H1 (cell line): ENCODE results near the gene MMAA. TPM values are rescaled to one million over a fixed set of nuclear protein-coding genes. Genes with fewer than 3 reads are reported as not detected.

Experiments
- CTCF ChIA-PET: fragments of 300-600 bp; sonication (Branson Sonifier 250); formaldehyde crosslinking; loops from one replicate; lab custom pipeline; 2021; ENCODE audit not compliant: partially characterized antibody; lab: Charles Lee
- POLR2A ChIA-PET: fragments of 300-600 bp; sonication (Branson Sonifier 250); formaldehyde crosslinking; loops from one replicate; lab custom pipeline; 2021; ENCODE audit warnings: inconsistent platforms; ENCODE audit not compliant: partially characterized antibody; lab: Charles Lee
- DNase-seq, 2 experiments: peaks; one replicate each; pipeline versions ENCODE4 v3.0.0 to v3.0.0-alpha.2; 2010 to 2022; ENCODE audit warnings: low spot score in 2 of 2, low read depth in 1 of 2, mixed read lengths in 1 of 2
- FAIRE-seq: peaks from 2 replicates; lab custom pipeline; 2011; peaks lifted over from hg19 to GRCh38; lab: Jason Lieb, UNC
- H2AFZ ChIP-seq: 2 replicates; pipeline ENCODE4 v1.8.1; 2012; ENCODE audit warnings: low read length, inconsistent platforms
- H2AK5ac ChIP-seq: 2 replicates; pipeline ENCODE4 v1.6.1; 2013; ENCODE audit warnings: low read depth, low read length
- H2BK120ac ChIP-seq: replicated peaks from 2 replicates; pipeline ENCODE3; 2013; ENCODE audit warnings: low read depth, low read length, inconsistent platforms
- H2BK12ac ChIP-seq: 2 replicates; pipeline ENCODE4 v1.6.1; 2013; ENCODE audit warnings: low read depth, low read length
- H2BK15ac ChIP-seq: 2 replicates; pipeline ENCODE4 v1.6.1; 2013; ENCODE audit warnings: low read length
- H2BK20ac ChIP-seq: 2 replicates; pipeline ENCODE4 v1.6.1; 2013; ENCODE audit warnings: low read length
- H2BK5ac ChIP-seq: 2 replicates; pipeline ENCODE4 v1.6.1; 2013; ENCODE audit warnings: low read depth, low read length
- H3K14ac ChIP-seq: 2 replicates; pipeline ENCODE4 v1.6.1; 2013; ENCODE audit warnings: inconsistent platforms; ENCODE audit not compliant: insufficient read length
- H3K18ac ChIP-seq: 2 replicates; pipeline ENCODE4 v1.6.1; 2013; ENCODE audit warnings: low read length; ENCODE audit errors: extremely low read depth
- H3K23ac ChIP-seq: 2 replicates; pipeline ENCODE4 v1.6.1; 2013; ENCODE audit warnings: inconsistent platforms; ENCODE audit not compliant: insufficient read length
- H3K23me2 ChIP-seq: 2 replicates; pipeline ENCODE4 v1.6.1; 2013; ENCODE audit warnings: low read depth, low read length
- H3K27ac ChIP-seq: 2 replicates; pipeline ENCODE4 v1.6.1; 2011; ENCODE audit warnings: low read depth, low read length, inconsistent platforms
- H3K27me3 ChIP-seq, 4 experiments: replicated peaks in 1 of 4; 1 replicate in 1 of 4; 2 replicates in 3 of 4; pipeline versions ENCODE4 v1.6.1 to v1.8.1; 2011 to 2013; ENCODE audit warnings: low read length in 3 of 4, mild to moderate bottlenecking in 3 of 4, inconsistent platforms in 2 of 4, mixed read lengths in 2 of 4, moderate library complexity in 1 of 4; ENCODE audit not compliant: control insufficient read depth in 3 of 4, insufficient read depth in 3 of 4; ENCODE audit errors: extremely low read depth in 1 of 4
- H3K36me3 ChIP-seq, 4 experiments: 2 replicates each; pipeline versions ENCODE4 v1.6.1 to v1.8.1; 2011 to 2013; ENCODE audit warnings: mild to moderate bottlenecking in 4 of 4, low read length in 3 of 4, moderate library complexity in 2 of 4, control low read depth in 1 of 4, inconsistent platforms in 1 of 4; ENCODE audit not compliant: insufficient read depth in 4 of 4, control insufficient read depth in 2 of 4
- H3K4ac ChIP-seq: replicated peaks from 2 replicates; pipeline ENCODE3; 2013; ENCODE audit warnings: low read length, low read depth, mixed read lengths, inconsistent platforms; ENCODE audit not compliant: insufficient read length
- H3K4me1 ChIP-seq, 4 experiments: replicated peaks in 1 of 4; 1 replicate in 1 of 4; 2 replicates in 3 of 4; pipeline versions ENCODE4 v1.6.1 to v1.8.1; 2011 to 2013; ENCODE audit warnings: low read length in 3 of 4, inconsistent platforms in 2 of 4, mixed read lengths in 1 of 4; ENCODE audit not compliant: insufficient read depth in 4 of 4, control insufficient read depth in 3 of 4
- H3K4me2 ChIP-seq, 2 experiments: 2 replicates each; pipeline versions ENCODE4 v1.6.1 to v1.8.1; 2011 to 2013; ENCODE audit warnings: low read depth in 2 of 2, low read length in 2 of 2, control low read depth in 1 of 2, inconsistent platforms in 1 of 2, mild to moderate bottlenecking in 1 of 2; ENCODE audit not compliant: insufficient read depth in 1 of 2
- H3K4me3 ChIP-seq, 4 experiments: fragments of 200-600, 300-600 bp in 1 of 4; sonication (generic), shearing (Covaris generic), sonication (Bioruptor Twin) in 1 of 4; 2 replicates each; pipeline versions ENCODE4 v1.5.1 to v1.8.1; 2011 to 2016; ENCODE audit warnings: low read length in 4 of 4, low read depth in 3 of 4, control low read depth in 2 of 4, inconsistent platforms in 2 of 4, mild to moderate bottlenecking in 2 of 4, mixed read lengths in 1 of 4, moderate library complexity in 1 of 4; ENCODE audit not compliant: insufficient read depth in 2 of 4; ENCODE audit errors: extremely low read depth in 1 of 4
- H3K56ac ChIP-seq: replicated peaks from 2 replicates; pipeline ENCODE3; 2013; ENCODE audit warnings: low read depth, mild to moderate bottlenecking, mixed read lengths, low read length, inconsistent platforms; ENCODE audit not compliant: insufficient read length
- H3K79me1 ChIP-seq: 2 replicates; pipeline ENCODE4 v1.6.1; 2013; ENCODE audit warnings: low read depth, low read length, control low read depth
- H3K79me2 ChIP-seq, 2 experiments: 2 replicates each; pipeline versions ENCODE4 v1.6.1 to v1.8.1; 2012 to 2013; ENCODE audit warnings: low read length in 2 of 2, mild to moderate bottlenecking in 2 of 2, inconsistent platforms in 1 of 2; ENCODE audit not compliant: insufficient read depth in 2 of 2, control insufficient read depth in 1 of 2
- H3K9ac ChIP-seq, 4 experiments: replicated peaks in 1 of 4; 1 replicate in 1 of 4; 2 replicates in 3 of 4; pipeline versions ENCODE4 v1.6.1 to v1.8.1; 2011 to 2013; ENCODE audit warnings: low read depth in 3 of 4, low read length in 3 of 4, control low read depth in 2 of 4, mild to moderate bottlenecking in 2 of 4, moderate library complexity in 2 of 4, inconsistent platforms in 1 of 4; ENCODE audit errors: extremely low read depth in 1 of 4
- H3K9me3 ChIP-seq, 2 experiments: 2 replicates each; pipeline versions ENCODE4 v1.6.1 to v1.8.1; 2012 to 2013; ENCODE audit warnings: mild to moderate bottlenecking in 2 of 2, moderate library complexity in 2 of 2, control low read depth in 1 of 2, inconsistent platforms in 1 of 2, low read depth in 1 of 2, low read length in 1 of 2, mixed read lengths in 1 of 2; ENCODE audit not compliant: insufficient read depth in 2 of 2
- H4K20me1 ChIP-seq, 2 experiments: replicated peaks in 1 of 2; 2 replicates each; pipeline versions ENCODE3 to v1.8.1; 2011 to 2013; ENCODE audit warnings: inconsistent platforms in 2 of 2, low read length in 2 of 2, mild to moderate bottlenecking in 1 of 2; ENCODE audit not compliant: insufficient read depth in 2 of 2, control insufficient read depth in 1 of 2
- H4K5ac ChIP-seq: 2 replicates; pipeline ENCODE4 v1.6.1; 2013; ENCODE audit warnings: low read length, low read depth, mixed read lengths, inconsistent platforms; ENCODE audit not compliant: insufficient read length
- H4K8ac ChIP-seq: 2 replicates; pipeline ENCODE4 v1.8.0; 2013; ENCODE audit warnings: mild to moderate bottlenecking, moderate library complexity, low read length, inconsistent platforms; ENCODE audit not compliant: insufficient read depth; ENCODE audit errors: extremely low read depth
- H4K91ac ChIP-seq: replicated peaks from 2 replicates; pipeline ENCODE3; 2013; ENCODE audit warnings: low read length, mixed read lengths, inconsistent platforms; ENCODE audit not compliant: insufficient read length
- EZH2 ChIP-seq: fragments of 200-600 bp; sonication (generic); IDR thresholded peaks from 2 replicates; pipeline ENCODE4 v1.7.1; 2012; ENCODE audit warnings: low read depth, mild to moderate bottlenecking, moderate library complexity, low read length, inconsistent platforms; ENCODE audit not compliant: severe bottlenecking
- HDAC2 ChIP-seq, 2 experiments: fragments of 300-600 bp in 1 of 2; sonication (generic) in 1 of 2; IDR thresholded peaks; 2 replicates each; pipeline ENCODE4 v1.6.1; 2011 to 2012; ENCODE audit warnings: low read depth in 2 of 2, low read length in 2 of 2, mild to moderate bottlenecking in 2 of 2, moderate library complexity in 2 of 2, borderline replicate concordance in 1 of 2, inconsistent platforms in 1 of 2
- NRF1 ChIP-seq: IDR thresholded peaks from 2 replicates; pipeline ENCODE4 v1.6.1; 2011; ENCODE audit warnings: mild to moderate bottlenecking, low read depth, low read length, improper control_type of control experiment
- POLR2AphosphoS5 ChIP-seq: IDR thresholded peaks from 2 replicates; pipeline ENCODE4 v1.6.1; 2011; ENCODE audit warnings: low read depth, low read length
- RBBP5 ChIP-seq: IDR thresholded peaks from 2 replicates; pipeline ENCODE4 v1.7.1; 2012; ENCODE audit warnings: low read depth, mild to moderate bottlenecking, inconsistent platforms, low read length, moderate library complexity, borderline replicate concordance
- SIN3A ChIP-seq, 2 experiments: IDR thresholded peaks in 1 of 2; conservative IDR thresholded peaks in 1 of 2; 2 replicates each; pipeline ENCODE4 v1.6.1; 2011 to 2012; ENCODE audit warnings: low read length in 2 of 2, improper control_type of control experiment in 1 of 2, low read depth in 1 of 2, mild to moderate bottlenecking in 1 of 2
- SP1 ChIP-seq: IDR thresholded peaks from 2 replicates; pipeline ENCODE4 v1.6.1; 2011; ENCODE audit warnings: low read depth, low read length
- whole genome bisulfite sequencing, 2 experiments: shearing (Covaris generic) in 1 of 2; methylation state at CpG; one replicate each; pipeline versions ENCODE4 v1.1.6 to v1.1.7; 2013 to 2015; ENCODE audit warnings: low lambda C conversion rate in 2 of 2, mixed read lengths in 2 of 2, inconsistent platforms in 1 of 2, low coverage in 1 of 2, missing lambda C conversion rate in 1 of 2; ENCODE audit not compliant: insufficient replicate concordance in 2 of 2, insufficient coverage in 1 of 2, insufficient read length in 1 of 2; ENCODE audit errors: extremely low coverage in 1 of 2, missing lambda C conversion rate in 1 of 2; 5-methylcytosine and 5-hydroxymethylcytosine counted together
- polyA plus RNA-seq, 7 experiments: library from polyadenylated mRNA; depleted of rRNA in 3 of 7; stranded (reverse) in 5 of 7; unstranded in 2 of 7; fragments of >200 nt in 5 of 7; fragments of 200-250 nt in 2 of 7; gene quantifications; 1 replicate in 5 of 7; 2 replicates in 1 of 7; 4 replicates in 1 of 7; pipeline versions ENCODE4 v1.2.1 to v1.2.3, GENCODE V29; 2011 to 2013; ENCODE audit warnings: missing spikeins in 2 of 7, mixed read lengths in 2 of 7
- total RNA-seq: library from RNA; stranded (reverse); fragmentation: NEBNext Ultra II Directional; extraction: Animal tissue kit (Norgen Biotek cat#: 25700); gene quantifications from 2 replicates; pipeline ENCODE4 v1.2.1, GENCODE V29; 2021
- TF ChIP-seq, protein P1 (sequence below): IDR thresholded peaks from 2 replicates; pipeline ENCODE4 v1.6.1; 2012; ENCODE audit warnings: inconsistent platforms
- TF ChIP-seq, protein P2 (sequence below): IDR thresholded peaks from 2 replicates; pipeline ENCODE4 v1.6.1; 2012; ENCODE audit warnings: inconsistent platforms

Gene MMAA
- total and polyA plus RNA-seq, 2 of the 8 experiments (the other 6 are each of a cell fraction or from before 2014, with no cell fraction given): 0.98 to 4.9 TPM

DNA sequence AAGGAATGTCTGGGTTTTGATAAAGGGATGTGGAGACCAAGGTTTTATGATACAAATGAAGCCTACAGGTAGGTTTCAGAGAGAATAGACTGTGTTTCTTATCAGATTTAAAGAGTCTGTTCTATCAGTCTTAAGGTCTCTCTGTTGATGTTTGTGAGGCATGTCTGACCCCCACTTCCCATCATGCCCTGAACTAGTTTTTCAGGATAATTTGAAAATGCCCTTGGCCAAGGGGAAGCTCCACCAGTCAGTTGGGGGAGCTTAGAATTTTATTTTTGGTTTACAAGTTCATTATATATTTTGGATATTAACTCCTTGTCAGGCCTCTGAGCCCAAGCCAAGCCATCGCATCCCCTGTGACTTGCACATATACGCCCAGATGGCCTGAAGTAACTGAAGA is 79.3 kb downstream of the MMAA start:
- no peak overlapping the region for H4K91ac ChIP-seq
- no peak for FAIRE-seq
- no peaks in the 10 kb centered on the region for H3K27me3 ChIP-seq
- peak overlapping the region; percentile 54; the same call in 1 of the 2 replicates for H2BK5ac ChIP-seq
- H3K79me1 ChIP-seq: no peaks in the 10 kb centered on the region
- no peak overlapping the region for H2BK120ac ChIP-seq
- no peak overlapping the region for H2AFZ ChIP-seq
- ChIA-PET CTCF (no interaction called here), POLR2A (no interaction called here)
- no peak overlapping the region; the same call in 1 of the 2 replicates for H2AK5ac ChIP-seq
- no peak overlapping the region for H3K27ac ChIP-seq
- no peak overlapping the region for H3K14ac ChIP-seq
- H4K5ac ChIP-seq: no peak overlapping the region
- H3K23me2 ChIP-seq: peaks cover 1% of the 10 kb centered on the region; the same call in 1 of the 2 replicates
- no peak for TF ChIP-seq NRF1
- no peak for TF ChIP-seq SP1
- no peak for TF ChIP-seq HDAC2 (IDR thresholded peaks at IDR 0.05; ENCODE audit: borderline replicate concordance in 1 of 2, low read depth in 2 of 2, low read length in 2 of 2)
- no peak for TF ChIP-seq RBBP5
- TF ChIP-seq SIN3A (conservative IDR thresholded peaks at IDR 0.05 in 1 of 2, IDR thresholded peaks at IDR 0.05 in 1 of 2; ENCODE audit: low read depth in 1 of 2, low read length in 2 of 2): no peak
- TF ChIP-seq POLR2AphosphoS5: no peak
- TF ChIP-seq, protein P1, sequence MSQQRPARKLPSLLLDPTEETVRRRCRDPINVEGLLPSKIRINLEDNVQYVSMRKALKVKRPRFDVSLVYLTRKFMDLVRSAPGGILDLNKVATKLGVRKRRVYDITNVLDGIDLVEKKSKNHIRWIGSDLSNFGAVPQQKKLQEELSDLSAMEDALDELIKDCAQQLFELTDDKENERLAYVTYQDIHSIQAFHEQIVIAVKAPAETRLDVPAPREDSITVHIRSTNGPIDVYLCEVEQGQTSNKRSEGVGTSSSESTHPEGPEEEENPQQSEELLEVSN: no peak
- TF ChIP-seq EZH2: no peak
- TF ChIP-seq, protein P2, sequence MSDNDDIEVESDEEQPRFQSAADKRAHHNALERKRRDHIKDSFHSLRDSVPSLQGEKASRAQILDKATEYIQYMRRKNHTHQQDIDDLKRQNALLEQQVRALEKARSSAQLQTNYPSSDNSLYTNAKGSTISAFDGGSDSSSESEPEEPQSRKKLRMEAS: no peak
- no peak overlapping the region for H3K9ac ChIP-seq
- 87% methylated on average over 2 of the region's 2 CpGs; no CpG with 5 or more reads in 1 of the 2 experiments for WGBS, 2 experiments
- no peaks in the 10 kb centered on the region for H4K20me1 ChIP-seq
- H4K8ac ChIP-seq: no peak overlapping the region
- H3K56ac ChIP-seq: no peak overlapping the region
- DNase-seq: no peak
- no peak overlapping the region for H3K4me3 ChIP-seq
- no peak overlapping the region for H2BK12ac ChIP-seq
- no peak overlapping the region for H2BK15ac ChIP-seq
- peaks cover 0 to under 1% (median 0%) of the 10 kb centered on the region in 4 experiments; a peak in 1 of 7 replicates for H3K4me1 ChIP-seq
- H3K9me3 ChIP-seq: peaks cover 0 to 5% of the 10 kb centered on the region in 2 experiments; a peak in 1 of 4 replicates
- H3K36me3 ChIP-seq: peaks cover 0 to 2% (median 0%) of the 10 kb centered on the region in 4 experiments; a peak in 2 of 8 replicates
- H2BK20ac ChIP-seq: no peak overlapping the region; the same call in 1 of the 2 replicates
- 0 out of 2 replicates have a peak overlapping the region, but pooled peaks have one; percentile 13 for H3K18ac ChIP-seq
- no peak overlapping the region for H3K4ac ChIP-seq
- H3K79me2 ChIP-seq: no peaks in the 10 kb centered on the region
- H3K4me2 ChIP-seq: no peak overlapping the region
- H3K23ac ChIP-seq: no peak overlapping the region
